ENCODE data around the gene CUTC.

Gene CUTC

GRCh38 chr10:99779335-99779734 lies 47.3 kb downstream of the CUTC start:
- in situ Hi-C loops (cut with HindIII; ENCODE audit: low sequenced_read_pairs), result no loop called here

- in situ Hi-C loops (cut with HindIII; ENCODE audit: low sequenced_read_pairs), result no loop called here
These were observed 49.8 kb downstream of the CUTC start for GRCh38 chr10:99781734-99782429.

- in situ Hi-C loops (cut with HindIII; ENCODE audit: low sequenced_read_pairs), result no loop called here
These were observed 50.6 kb downstream of the CUTC start, which contains the start of gene ABCC2 for GRCh38 chr10:99782447-99783286. ABCC2 (plus strand) TSS chr10:99782640; CDS start chr10:99782845, 205 bp downstream.

- in situ Hi-C loops (cut with HindIII; ENCODE audit: low sequenced_read_pairs), result no loop called here
These were observed 52.1 kb downstream of the CUTC start for GRCh38 chr10:99784016-99784726.

- in situ Hi-C loops (cut with HindIII; ENCODE audit: low sequenced_read_pairs), result no loop called here
These were observed 52.9 kb downstream of the CUTC start for GRCh38 chr10:99784727-99785441.

- in situ Hi-C loops (cut with HindIII; ENCODE audit: low sequenced_read_pairs), result no loop called here
These were observed 53.6 kb downstream of the CUTC start for GRCh38 chr10:99785646-99786045.

GRCh38 chr10:99787311-99787710 lies 55.3 kb downstream of the CUTC start:
- in situ Hi-C loops (cut with HindIII; ENCODE audit: low sequenced_read_pairs), result no loop called here

- in situ Hi-C loops (cut with HindIII; ENCODE audit: low sequenced_read_pairs), result no loop called here
These were observed 55.9 kb downstream of the CUTC start for GRCh38 chr10:99787782-99788445.

GRCh38 chr10:99788598-99789256 lies 56.7 kb downstream of the CUTC start:
- in situ Hi-C loops (cut with HindIII; ENCODE audit: low sequenced_read_pairs), result no loop called here

GRCh38 chr10:99791831-99792230 lies 59.8 kb downstream of the CUTC start:
- in situ Hi-C loops (cut with HindIII; ENCODE audit: low sequenced_read_pairs), result no loop called here

GRCh38 chr10:99793819-99794218 lies 61.8 kb downstream of the CUTC start:
- in situ Hi-C loops (cut with HindIII; ENCODE audit: low sequenced_read_pairs), result no loop called here

- in situ Hi-C loops (cut with HindIII; ENCODE audit: low sequenced_read_pairs), result loop anchor here (5.0 kb wide), 1 partner anchor 40 kb away; no protein-coding TSS in a partner anchor
These were observed 64.9 kb downstream of the CUTC start for GRCh38 chr10:99796928-99797327.

- in situ Hi-C loops (cut with HindIII; ENCODE audit: low sequenced_read_pairs), result loop anchor here (5.0 kb wide), 1 partner anchor 41 kb away; no protein-coding TSS in a partner anchor
These were observed 66.0 kb downstream of the CUTC start for GRCh38 chr10:99798031-99798430.

- in situ Hi-C loops (cut with HindIII; ENCODE audit: low sequenced_read_pairs), result loop anchor here (5.0 kb wide), 1 partner anchor 42 kb away; no protein-coding TSS in a partner anchor
These were observed 66.9 kb downstream of the CUTC start for GRCh38 chr10:99798920-99799319.

GRCh38 chr10:99799613-99800012 lies 67.6 kb downstream of the CUTC start:
- in situ Hi-C loops (cut with HindIII; ENCODE audit: low sequenced_read_pairs), result loop anchor here (5.0 kb wide), 2 partner anchors 38 to 42 kb away; no protein-coding TSS in a partner anchor

- in situ Hi-C loops (cut with HindIII; ENCODE audit: low sequenced_read_pairs), result loop anchor here (5.0 kb wide), 1 partner anchor 33 kb away; no protein-coding TSS in a partner anchor
These were observed 72.4 kb downstream of the CUTC start for GRCh38 chr10:99804471-99804870.

GRCh38 chr10:99805190-99805589 lies 73.2 kb downstream of the CUTC start:
- in situ Hi-C loops (cut with HindIII; ENCODE audit: low sequenced_read_pairs), result no loop called here

Measured in endothelial cell of hepatic sinusoid (primary cell).